Karpas-422 (cell line): ENCODE results near the gene RAB39A. TPM values are rescaled to one million over a fixed set of nuclear protein-coding genes. Genes with fewer than 3 reads are reported as not detected.
"Not testable (repeated sequence)": the region's sequence is repeated elsewhere in the genome, so short reads cannot be mapped to it uniquely, and the experiment has no call there.

Source experiments
- DNase-seq: peaks from one replicate; pipeline ENCODE4 v3.0.0-alpha.2; 2015
- H2AFZ ChIP-seq: fragments of 200-600 bp; sonication (generic); 2 replicates; pipeline ENCODE4 v1.6.1; 2014; ENCODE audit warnings: antibody characterized with exemption, low read length, mixed read lengths
- H3K27ac ChIP-seq: fragments of 200-600 bp; sonication (generic); 2 replicates; pipeline ENCODE4 v1.5.1; 2014; ENCODE audit warnings: mild to moderate bottlenecking, low read length, moderate library complexity
- H3K27me3 ChIP-seq: fragments of 200-600 bp; sonication (generic); 2 replicates; pipeline ENCODE4 v1.6.1; 2014; ENCODE audit warnings: low read length, mixed read lengths
- H3K36me3 ChIP-seq: fragments of 200-600 bp; sonication (generic); 2 replicates; pipeline ENCODE4 v1.6.1; 2014; ENCODE audit warnings: low read length, mixed read lengths; ENCODE audit not compliant: insufficient read depth
- H3K4me1 ChIP-seq: fragments of 200-600 bp; sonication (generic); 2 replicates; pipeline ENCODE4 v1.6.1; 2014; ENCODE audit warnings: mild to moderate bottlenecking, low read length, mixed read lengths
- H3K4me2 ChIP-seq: fragments of 200-600 bp; sonication (generic); 2 replicates; pipeline ENCODE4 v1.6.1; 2014; ENCODE audit warnings: low read length, low read depth, mild to moderate bottlenecking; ENCODE audit not compliant: poor library complexity, severe bottlenecking
- H3K4me3 ChIP-seq: fragments of 200-600 bp; sonication (generic); 2 replicates; pipeline ENCODE4 v1.5.1; 2014; ENCODE audit warnings: mild to moderate bottlenecking, antibody characterized with exemption, low read length, mixed read lengths
- H3K79me2 ChIP-seq: fragments of 200-600 bp; sonication (generic); 2 replicates; pipeline ENCODE4 v1.6.1; 2014; ENCODE audit warnings: mild to moderate bottlenecking, low read length, mixed read lengths
- H3K9ac ChIP-seq: fragments of 200-600 bp; sonication (generic); 2 replicates; pipeline ENCODE4 v1.6.0; 2014; ENCODE audit warnings: low read length
- H3K9me2 ChIP-seq: fragments of 200-600 bp; sonication (generic), shearing (Covaris generic); replicated peaks from 2 replicates; pipeline ENCODE4 v1.6.0; 2014; ENCODE audit warnings: mild to moderate bottlenecking, low read length, moderate library complexity; ENCODE audit not compliant: insufficient read depth
- H3K9me3 ChIP-seq: fragments of 300-700, 200-600 bp; sonication (generic); 2 replicates; pipeline ENCODE4 v1.6.1; 2014; ENCODE audit warnings: low read length, mixed read lengths
- H4K20me1 ChIP-seq: fragments of 200-600 bp; sonication (generic); 2 replicates; pipeline ENCODE4 v1.6.1; 2014; ENCODE audit warnings: mild to moderate bottlenecking, antibody characterized with exemption, low read length, low read depth; ENCODE audit not compliant: insufficient read depth
- total RNA-seq: library from RNA; depleted of rRNA; stranded (reverse); fragments of >200 nt; shearing (Covaris generic); gene quantifications from 2 replicates; pipeline ENCODE4 v1.2.3, GENCODE V29; 2014; ENCODE audit warnings: low replicate concordance

The RAB39A gene
- total RNA-seq, 1 experiment from 2014 or later: 52.7 TPM

GRCh38 chr11:107948328-107948727 is 20.1 kb downstream of the RAB39A start:
- not testable (repeated sequence) for H3K4me2 ChIP-seq, H2AFZ ChIP-seq, H3K27me3 ChIP-seq, H3K9me2 ChIP-seq, H3K9me3 ChIP-seq, H3K36me3 ChIP-seq, H3K4me3 ChIP-seq, H3K27ac ChIP-seq, H4K20me1 ChIP-seq, H3K9ac ChIP-seq, DNase-seq
- Histone ChIP-seq H3K79me2 (peaks cover 92% of the 10 kb centered on the region), H3K4me1 (peaks cover 11% of the 10 kb centered on the region)

- H3K36me3 ChIP-seq: no peaks in the 10 kb centered on the region
- no peaks in the 10 kb centered on the region for H4K20me1 ChIP-seq
- H3K9me3 ChIP-seq: no peaks in the 10 kb centered on the region
- H3K79me2 ChIP-seq: peaks cover 89% of the 10 kb centered on the region
- no peak overlapping the region for H3K9ac ChIP-seq
- H3K4me3 ChIP-seq: no peak overlapping the region
- H3K9me2 ChIP-seq: no peaks in the 10 kb centered on the region
- no peaks in the 10 kb centered on the region for H3K27me3 ChIP-seq
- H3K4me1 ChIP-seq: peaks cover 8% of the 10 kb centered on the region; the same call in 1 of the 2 replicates
- no peak for DNase-seq
- H2AFZ ChIP-seq: no peak overlapping the region
- H3K27ac ChIP-seq: no peak overlapping the region
- H3K4me2 ChIP-seq: no peak overlapping the region
Measured at GRCh38 chr11:107951155-107951554, 22.9 kb downstream of the RAB39A start.

- no peak overlapping the region for H3K4me3 ChIP-seq
- no peak overlapping the region for H3K9ac ChIP-seq
- H3K36me3 ChIP-seq: no peaks in the 10 kb centered on the region
- H2AFZ ChIP-seq: no peak overlapping the region
- DNase-seq: no peak
- H3K4me2 ChIP-seq: no peak overlapping the region
- no peaks in the 10 kb centered on the region for H3K9me2 ChIP-seq
- H4K20me1 ChIP-seq: no peaks in the 10 kb centered on the region
- H3K27me3 ChIP-seq: no peaks in the 10 kb centered on the region
- H3K27ac ChIP-seq: no peak overlapping the region
- H3K79me2 ChIP-seq: peaks cover 94% of the 10 kb centered on the region
- H3K4me1 ChIP-seq: peaks cover 8% of the 10 kb centered on the region; the same call in 1 of the 2 replicates
- H3K9me3 ChIP-seq: no peaks in the 10 kb centered on the region
Measured at GRCh38 chr11:107953446-107953845, 25.2 kb downstream of the RAB39A start.

GRCh38 chr11:107956543-107956942 is 28.3 kb downstream of the RAB39A start:
- no peak for DNase-seq
- H3K36me3 ChIP-seq: no peaks in the 10 kb centered on the region
- no peak overlapping the region for H3K4me3 ChIP-seq
- H3K4me1 ChIP-seq: no peaks in the 10 kb centered on the region
- peaks cover 90% of the 10 kb centered on the region for H3K79me2 ChIP-seq
- H3K27me3 ChIP-seq: no peaks in the 10 kb centered on the region
- no peaks in the 10 kb centered on the region for H4K20me1 ChIP-seq
- H3K9me2 ChIP-seq: no peaks in the 10 kb centered on the region
- H3K9ac ChIP-seq: no peak overlapping the region
- H3K27ac ChIP-seq: no peak overlapping the region
- no peak overlapping the region for H2AFZ ChIP-seq
- no peaks in the 10 kb centered on the region for H3K9me3 ChIP-seq
- H3K4me2 ChIP-seq: no peak overlapping the region

- no peak for DNase-seq
- H2AFZ ChIP-seq: no peak overlapping the region
- peaks cover 4% of the 10 kb centered on the region; the same call in 1 of the 2 replicates for H3K36me3 ChIP-seq
- no peak overlapping the region for H3K4me3 ChIP-seq
- no peaks in the 10 kb centered on the region for H3K9me3 ChIP-seq
- H3K4me1 ChIP-seq: no peaks in the 10 kb centered on the region
- H3K9me2 ChIP-seq: no peaks in the 10 kb centered on the region
- H3K79me2 ChIP-seq: peaks cover 88% of the 10 kb centered on the region
- H3K9ac ChIP-seq: no peak overlapping the region
- no peak overlapping the region for H3K27ac ChIP-seq
- no peak overlapping the region for H3K4me2 ChIP-seq
- H3K27me3 ChIP-seq: no peaks in the 10 kb centered on the region
- H4K20me1 ChIP-seq: no peaks in the 10 kb centered on the region
Measured at GRCh38 chr11:107957109-107957588, 28.9 kb downstream of the RAB39A start.

GRCh38 chr11:107961480-107961879 is 33.2 kb downstream of the RAB39A start:
- Histone ChIP-seq H3K27ac (no peak overlapping the region), H3K36me3 (peaks cover 11% of the 10 kb centered on the region; the same call in 1 of the 2 replicates), H3K4me2 (no peak overlapping the region), H2AFZ (no peak overlapping the region), H3K4me1 (no peaks in the 10 kb centered on the region), H3K79me2 (peaks cover 85% of the 10 kb centered on the region), H3K4me3 (no peak overlapping the region), H3K9me2 (no peaks in the 10 kb centered on the region), H3K9me3 (no peaks in the 10 kb centered on the region), H3K27me3 (no peaks in the 10 kb centered on the region), H4K20me1 (no peaks in the 10 kb centered on the region), H3K9ac (no peak overlapping the region)
- no peak for DNase-seq

GRCh38 chr11:107962181-107962580 is 33.9 kb downstream of the RAB39A start:
- no peak overlapping the region for H3K27ac ChIP-seq
- H3K79me2 ChIP-seq: peaks cover 78% of the 10 kb centered on the region
- no peak overlapping the region for H2AFZ ChIP-seq
- H4K20me1 ChIP-seq: no peaks in the 10 kb centered on the region
- no peaks in the 10 kb centered on the region for H3K27me3 ChIP-seq
- peaks cover 11% of the 10 kb centered on the region; the same call in 1 of the 2 replicates for H3K36me3 ChIP-seq
- no peak overlapping the region for H3K9ac ChIP-seq
- H3K4me2 ChIP-seq: no peak overlapping the region
- no peaks in the 10 kb centered on the region for H3K4me1 ChIP-seq
- no peak for DNase-seq
- H3K9me2 ChIP-seq: no peaks in the 10 kb centered on the region
- no peak overlapping the region for H3K4me3 ChIP-seq
- no peaks in the 10 kb centered on the region for H3K9me3 ChIP-seq

GRCh38 chr11:107963091-107963490 is 34.8 kb downstream of the RAB39A start:
- Histone ChIP-seq H3K9me2 (no peaks in the 10 kb centered on the region), H4K20me1 (no peaks in the 10 kb centered on the region), H3K36me3 (peaks cover 11% of the 10 kb centered on the region; the same call in 1 of the 2 replicates), H3K9me3 (no peaks in the 10 kb centered on the region), H3K4me2 (no peak overlapping the region), H3K4me1 (no peaks in the 10 kb centered on the region), H3K27me3 (no peaks in the 10 kb centered on the region), H3K27ac (no peak overlapping the region), H3K79me2 (peaks cover 68% of the 10 kb centered on the region), H3K4me3 (no peak overlapping the region), H2AFZ (no peak overlapping the region), H3K9ac (no peak overlapping the region)
- no peak for DNase-seq
